AG04450 (cell line): ENCODE data around the gene SMYD4. TPM values are rescaled to one million over a fixed set of nuclear protein-coding genes. Genes with fewer than 3 reads are reported as not detected.
A peak's percentile ranks its signal among the peaks of the same experiment; 100 is the strongest.
"Not testable (repeated sequence)": the region's sequence is repeated elsewhere in the genome, so short reads cannot be mapped to it uniquely, and the experiment has no call there.

Source experiments
- CTCF ChIA-PET: fragments of 300-600, 350-600 bp; formaldehyde crosslinking; extraction: SDS; loops from one replicate; lab custom pipeline; 2022; ENCODE audit warnings: antibody characterized with exemption, inconsistent platforms; lab: Charles Lee
- POLR2A ChIA-PET: fragments of 350-600 bp; formaldehyde crosslinking; extraction: SDS; loops from one replicate; lab custom pipeline; 2021; ENCODE audit warnings: antibody characterized with exemption, inconsistent platforms; lab: Yijun Ruan, JAX
- DNase-seq: peaks from one replicate; pipeline ENCODE4 v3.0.0-alpha.2; 2011; ENCODE audit warnings: low read depth, low spot score
- H3K27ac ChIP-seq: one replicate; pipeline ENCODE4 v1.5.1; 2012; ENCODE audit warnings: low read depth, low read length, control low read depth
- H3K27me3 ChIP-seq: one replicate; pipeline ENCODE4 v1.6.0; 2012; ENCODE audit warnings: low read length; ENCODE audit not compliant: control insufficient read depth, insufficient read depth
- H3K4me3 ChIP-seq: 2 replicates; pipeline ENCODE4 v1.5.1; 2011; ENCODE audit warnings: mild to moderate bottlenecking, low read depth, low read length, control low read depth
- H3K9me3 ChIP-seq: 2 replicates; pipeline ENCODE4 v1.5.1; 2012; ENCODE audit warnings: low read length; ENCODE audit not compliant: control insufficient read depth, insufficient read depth
- polyA plus RNA-seq: library from polyadenylated mRNA; depleted of rRNA; stranded (reverse); fragments of >200 nt; gene quantifications from 2 replicates; pipeline ENCODE4 v1.2.3, GENCODE V29; 2011
- TF ChIP-seq, protein P1 (sequence below): IDR thresholded peaks from 2 replicates; pipeline ENCODE4 v1.5.1; 2011; ENCODE audit warnings: low read depth, low read length, control low read depth, inconsistent platforms

The SMYD4 gene
- polyA plus RNA-seq, 1 experiment, result 5.7 TPM

DNA sequence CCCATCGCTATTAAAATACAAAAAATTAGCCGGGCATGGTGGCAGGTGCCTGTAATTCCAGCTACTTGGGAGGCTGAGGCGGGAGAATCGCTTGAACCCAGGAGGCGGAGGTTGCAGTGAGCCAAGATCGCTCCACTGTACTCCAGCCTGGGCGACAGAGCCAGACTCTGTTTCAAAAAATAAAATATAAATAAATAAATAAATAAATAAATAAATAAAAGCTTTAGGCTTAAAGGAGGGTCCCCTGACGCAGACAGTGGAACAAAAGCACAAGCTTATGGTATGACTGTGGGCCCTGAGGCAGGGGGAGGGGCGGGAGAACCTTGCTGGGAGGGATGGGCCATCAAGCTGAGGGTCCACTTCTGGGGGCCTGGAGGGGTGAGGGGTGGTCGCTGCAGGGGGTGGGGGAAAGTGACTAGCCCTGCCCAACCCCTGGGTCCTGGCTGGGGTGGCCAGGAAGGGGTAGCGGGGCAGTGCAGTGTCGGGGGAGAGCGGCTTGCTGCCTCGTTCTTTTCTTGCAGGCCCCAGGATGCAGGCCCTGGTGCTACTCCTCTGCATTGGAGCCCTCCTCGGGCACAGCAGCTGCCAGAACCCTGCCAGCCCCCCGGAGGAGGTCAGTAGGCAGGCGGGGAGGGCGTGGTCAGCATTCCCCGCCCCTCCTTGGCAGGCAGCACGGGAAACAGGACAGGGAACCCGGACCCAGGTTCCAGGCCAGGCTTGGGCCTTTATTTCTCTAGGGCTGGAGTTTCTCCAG lies 63.1 kb downstream of the SMYD4 start:
- Histone ChIP-seq H3K9me3 (no peaks in the 10 kb centered on the region; the same call in 1 of the 2 replicates), H3K27ac (no peak overlapping the region), H3K4me3 (no peak overlapping the region), H3K27me3 (no peaks in the 10 kb centered on the region)
- TF ChIP-seq, protein P1, sequence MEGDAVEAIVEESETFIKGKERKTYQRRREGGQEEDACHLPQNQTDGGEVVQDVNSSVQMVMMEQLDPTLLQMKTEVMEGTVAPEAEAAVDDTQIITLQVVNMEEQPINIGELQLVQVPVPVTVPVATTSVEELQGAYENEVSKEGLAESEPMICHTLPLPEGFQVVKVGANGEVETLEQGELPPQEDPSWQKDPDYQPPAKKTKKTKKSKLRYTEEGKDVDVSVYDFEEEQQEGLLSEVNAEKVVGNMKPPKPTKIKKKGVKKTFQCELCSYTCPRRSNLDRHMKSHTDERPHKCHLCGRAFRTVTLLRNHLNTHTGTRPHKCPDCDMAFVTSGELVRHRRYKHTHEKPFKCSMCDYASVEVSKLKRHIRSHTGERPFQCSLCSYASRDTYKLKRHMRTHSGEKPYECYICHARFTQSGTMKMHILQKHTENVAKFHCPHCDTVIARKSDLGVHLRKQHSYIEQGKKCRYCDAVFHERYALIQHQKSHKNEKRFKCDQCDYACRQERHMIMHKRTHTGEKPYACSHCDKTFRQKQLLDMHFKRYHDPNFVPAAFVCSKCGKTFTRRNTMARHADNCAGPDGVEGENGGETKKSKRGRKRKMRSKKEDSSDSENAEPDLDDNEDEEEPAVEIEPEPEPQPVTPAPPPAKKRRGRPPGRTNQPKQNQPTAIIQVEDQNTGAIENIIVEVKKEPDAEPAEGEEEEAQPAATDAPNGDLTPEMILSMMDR, result no peak
- ChIA-PET CTCF (interaction anchor here (0.7 to 1.2 kb wide), 2 partner anchors 10 to 17 kb away, joined by 3 to 5 read pairs; no protein-coding TSS in a partner anchor), POLR2A (interaction anchor here (0.6 to 0.8 kb wide), 3 partner anchors 17 to 349 kb away, joined by 4 to 5 read pairs (median 5); no protein-coding TSS in a partner anchor)
- DNase-seq, result no peak

DNA sequence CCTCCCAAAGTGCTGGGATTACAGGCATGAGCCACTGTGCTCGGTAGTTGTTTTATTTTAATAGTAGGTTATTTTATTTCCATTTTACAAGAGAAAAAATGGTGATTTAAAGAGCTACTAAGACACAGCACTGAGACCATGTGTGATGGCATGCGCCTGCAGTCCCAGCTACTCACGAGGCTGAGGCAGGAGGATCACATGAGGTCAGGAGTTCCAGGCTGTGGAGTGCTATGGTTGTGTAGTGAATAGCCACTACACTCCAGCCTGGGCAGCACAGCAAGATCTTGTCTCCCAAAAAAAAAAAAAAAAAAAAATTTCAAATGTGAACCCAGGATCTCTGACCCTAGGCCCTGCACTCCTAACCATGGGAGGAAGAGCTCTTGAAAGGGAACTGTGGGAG lies 64.1 kb downstream of the SMYD4 start:
- Histone ChIP-seq H3K27me3 (no peaks in the 10 kb centered on the region), H3K27ac (no peak overlapping the region), H3K9me3 (no peaks in the 10 kb centered on the region; the same call in 1 of the 2 replicates), H3K4me3 (no peak overlapping the region)
- TF ChIP-seq, protein P1, result no peak
- CTCF ChIA-PET, result interaction anchor here (0.7 to 1.2 kb wide), 2 partner anchors 11 to 18 kb away, joined by 3 to 5 read pairs; no protein-coding TSS in a partner anchor
- no peak for DNase-seq
- POLR2A ChIA-PET, result interaction anchor here (0.6 to 0.8 kb wide), 3 partner anchors 18 to 348 kb away, joined by 4 to 5 read pairs (median 5); no protein-coding TSS in a partner anchor

GRCh38 chr17:1764705-1765104 lies 65.0 kb downstream of the SMYD4 start:
- not testable (repeated sequence) for H3K9me3 ChIP-seq, H3K27me3 ChIP-seq, DNase-seq
- ChIA-PET POLR2A (interaction anchor here (0.7 to 1.3 kb wide), 6 partner anchors 9 to 50 kb away, joined by 3 to 18 read pairs (median 4); partner anchors contain the start of gene WDR81), CTCF (interaction anchor here (1.8 kb wide), 1 partner anchor 19 kb away, joined by 7 read pairs; no protein-coding TSS in a partner anchor)
- Histone ChIP-seq H3K4me3 (peak overlapping the region; percentile 0; the same call in 1 of the 2 replicates), H3K27ac (peak overlapping the region; percentile 86)

GRCh38 chr17:1764284-1764683 lies 65.4 kb downstream of the SMYD4 start:
- CTCF ChIA-PET, result interaction anchor here (1.8 kb wide), 1 partner anchor 20 kb away, joined by 7 read pairs; no protein-coding TSS in a partner anchor
- TF ChIP-seq, protein P1, result no peak
- H3K4me3 ChIP-seq, result peak overlapping the region; percentile 75
- POLR2A ChIA-PET, result interaction anchor here (0.7 to 1.4 kb wide), 7 partner anchors 9 to 115 kb away, joined by 3 to 18 read pairs (median 4); partner anchors contain the start of gene WDR81
- DNase-seq, result peak; percentile 75
- peak overlapping the region; percentile 86 for H3K27ac ChIP-seq
- H3K27me3 ChIP-seq, result no peaks in the 10 kb centered on the region
- no peaks in the 10 kb centered on the region; the same call in 1 of the 2 replicates for H3K9me3 ChIP-seq

DNA sequence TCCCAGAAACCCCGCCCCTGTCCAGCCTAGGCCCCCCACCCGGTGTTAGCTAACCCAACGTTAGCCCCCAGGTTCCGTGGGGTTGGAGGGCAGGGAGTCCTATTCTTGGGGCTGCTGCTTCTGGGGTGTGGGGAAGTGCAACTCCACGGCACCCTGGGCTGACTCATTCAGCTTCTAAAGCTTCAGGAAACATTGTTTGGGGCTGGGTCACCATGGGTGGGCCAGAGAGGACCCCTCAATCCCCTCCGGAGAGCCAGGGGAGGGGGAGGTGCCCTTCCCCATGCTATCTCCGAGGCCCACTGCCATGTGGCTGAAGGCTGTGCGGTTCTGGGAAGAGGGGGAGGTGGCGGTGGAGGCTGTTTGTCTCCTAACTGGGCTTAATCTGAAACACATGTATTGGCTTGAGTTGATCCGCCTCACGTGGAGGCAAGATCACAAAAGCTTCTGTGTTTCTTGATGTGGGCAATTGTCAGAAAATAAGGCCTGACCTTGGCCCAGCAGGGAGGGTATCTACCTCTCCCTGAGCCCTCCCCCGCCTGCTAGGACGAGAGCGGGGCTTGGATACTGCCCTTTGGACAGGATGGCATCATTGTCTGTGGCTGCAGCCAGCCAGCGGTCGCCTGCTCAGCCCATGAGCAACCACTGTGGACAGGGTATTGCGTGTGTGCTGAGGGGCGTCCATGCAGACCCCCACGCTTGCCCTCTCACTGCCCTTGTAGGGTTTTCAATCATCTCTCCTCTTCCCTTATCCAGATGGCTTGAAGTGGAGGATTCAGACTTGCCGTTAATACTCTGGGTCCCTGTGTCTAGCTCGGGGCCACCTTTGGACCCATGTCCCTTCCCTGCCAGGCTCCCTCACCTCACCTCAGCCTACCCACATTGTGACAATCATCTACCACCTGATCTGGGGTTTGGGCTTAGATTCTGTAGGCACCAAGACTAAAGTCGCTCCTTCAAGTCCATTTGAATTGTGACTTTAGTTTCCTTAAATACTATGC lies 66.5 kb downstream of the SMYD4 start:
- CTCF ChIA-PET, result interaction anchor here (0.7 to 1.8 kb wide), 6 partner anchors 21 to 860 kb away, joined by 3 to 7 read pairs (median 4); no protein-coding TSS in a partner anchor
- Histone ChIP-seq H3K4me3 (peak overlapping the region; percentile 75), H3K27ac (peak overlapping the region; percentile 86), H3K9me3 (no peaks in the 10 kb centered on the region; the same call in 1 of the 2 replicates), H3K27me3 (no peaks in the 10 kb centered on the region)
- POLR2A ChIA-PET, result interaction anchor here (0.5 to 2.3 kb wide), 7 partner anchors 21 to 114 kb away, joined by 3 to 25 read pairs (median 4); no protein-coding TSS in a partner anchor
- TF ChIP-seq, protein P1, result no peak
- DNase-seq, result peak; percentile 43
